ENCODE data around the gene SPAG6.
"Not testable (repeated sequence)": the region's sequence is repeated elsewhere in the genome, so short reads cannot be mapped to it uniquely, and the experiment has no call there.

SPAG6 gene

DNA sequence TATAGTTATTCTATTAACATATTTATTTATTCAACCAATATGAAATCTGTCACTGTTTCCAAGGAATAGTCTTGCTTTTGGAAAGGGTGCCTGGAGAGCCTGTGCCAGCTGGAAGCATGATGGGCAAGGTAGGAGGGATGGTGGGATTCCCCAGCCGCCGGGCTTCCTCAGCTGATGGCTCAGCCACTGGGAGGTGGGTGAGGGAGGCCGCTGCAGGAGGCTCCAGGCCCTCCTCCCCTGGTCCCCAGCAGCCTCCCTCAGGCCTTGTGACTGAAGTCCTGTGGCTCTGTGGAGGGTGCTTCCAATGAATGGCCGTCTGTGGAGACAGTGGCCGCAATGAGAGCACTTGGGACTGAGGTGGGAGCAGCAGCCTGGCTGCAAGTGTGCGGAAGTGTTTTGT lies 27.0 kb downstream of the SPAG6 start:
- DNase-seq (ENCODE audit: low read depth in 2 of 2): no peak

DNA sequence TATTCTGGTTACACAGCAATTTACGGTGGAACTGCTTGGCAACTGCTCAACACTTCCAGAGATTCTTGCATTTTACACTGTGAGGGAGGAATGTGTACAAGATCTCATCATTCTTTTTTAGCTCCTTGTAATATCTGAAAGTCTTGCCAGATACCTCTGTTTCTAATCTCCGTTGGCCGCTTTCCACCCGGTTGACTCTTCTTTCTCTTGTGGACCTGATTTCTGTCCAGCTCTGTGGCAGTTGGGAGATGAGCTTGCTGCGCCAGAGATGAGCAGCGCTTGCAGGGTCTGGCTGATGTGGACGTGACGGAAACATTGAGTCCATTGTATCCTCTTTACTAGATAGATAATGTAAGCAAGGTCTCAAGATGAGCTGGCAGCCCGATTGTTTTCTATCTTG lies 27.6 kb downstream of the SPAG6 start:
- no peak for DNase-seq (ENCODE audit: low read depth in 2 of 2)

DNA sequence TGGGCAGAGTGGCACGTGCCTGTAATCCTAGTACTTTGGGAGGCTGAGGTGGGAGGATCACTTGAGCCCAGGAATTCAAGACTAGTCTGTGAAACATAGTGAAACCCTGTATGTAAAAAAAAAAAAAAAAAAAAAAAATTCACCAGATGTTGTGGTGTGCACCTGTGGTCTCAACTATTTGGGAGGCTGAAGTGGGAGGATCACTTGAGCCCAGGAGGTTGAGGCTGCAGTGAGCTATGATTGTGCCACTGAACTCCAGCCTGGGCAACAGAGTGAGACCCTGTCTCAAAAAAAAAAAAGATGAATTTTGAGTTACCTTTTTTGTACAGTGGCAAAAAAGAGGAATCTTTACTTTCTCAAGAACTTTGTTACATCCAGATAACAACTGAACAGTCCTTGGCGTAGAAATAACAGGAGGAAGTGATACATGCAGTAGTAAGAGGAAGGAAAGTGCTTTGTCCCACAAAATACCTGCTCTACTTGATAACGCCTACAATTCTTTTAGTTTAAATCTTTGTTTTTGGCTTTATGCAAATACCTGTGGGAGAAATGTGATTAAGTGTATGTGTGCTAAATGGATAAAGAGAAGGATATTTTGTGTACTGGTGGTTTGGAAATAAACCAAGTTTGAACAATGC lies 29.3 kb downstream of the SPAG6 start:
- DNase-seq (ENCODE audit: low read depth in 2 of 2): no peak

DNA sequence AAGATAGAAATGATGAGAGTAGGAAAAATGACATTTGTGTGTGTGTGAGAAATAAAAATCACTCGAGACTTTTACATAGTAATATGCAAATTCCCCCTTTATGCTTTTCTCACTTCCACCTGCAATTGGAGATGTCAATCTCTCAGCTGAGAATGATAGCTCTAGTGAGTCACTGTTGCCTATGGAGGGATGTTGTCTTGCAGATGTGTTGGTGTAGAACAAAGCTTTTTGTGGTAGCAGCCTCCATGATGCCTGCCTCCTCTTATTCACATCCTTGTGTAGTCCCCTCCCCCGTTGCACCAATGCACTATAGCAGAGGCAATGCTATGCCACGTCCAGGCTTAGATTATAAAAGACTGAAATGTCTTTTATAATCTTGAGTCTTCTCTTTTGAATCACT lies 33.8 kb downstream of the SPAG6 start:
- DNase-seq (ENCODE audit: low read depth in 2 of 2): peak; percentile 20 to 34

DNA sequence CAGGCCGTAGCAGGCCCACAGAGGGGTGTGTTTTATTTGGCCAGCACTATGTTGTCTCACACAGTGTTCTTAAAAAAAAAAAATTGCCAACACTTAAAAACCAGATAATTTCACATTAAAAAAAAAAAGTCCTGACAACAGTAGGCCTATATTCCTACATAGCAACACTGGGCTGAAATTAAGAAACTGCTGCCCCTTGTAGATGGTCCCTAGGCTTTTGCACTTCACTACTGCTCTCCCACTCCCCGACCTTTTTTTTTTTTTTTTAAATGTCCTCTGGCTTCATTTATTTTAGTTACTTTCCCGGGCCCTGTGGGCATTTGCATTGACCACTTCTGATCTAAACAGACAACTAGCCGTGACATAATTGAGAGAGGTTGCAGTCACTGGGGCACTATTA lies 36.0 kb downstream of the SPAG6 start:
- DNase-seq (ENCODE audit: low read depth in 2 of 2): no peak

DNA sequence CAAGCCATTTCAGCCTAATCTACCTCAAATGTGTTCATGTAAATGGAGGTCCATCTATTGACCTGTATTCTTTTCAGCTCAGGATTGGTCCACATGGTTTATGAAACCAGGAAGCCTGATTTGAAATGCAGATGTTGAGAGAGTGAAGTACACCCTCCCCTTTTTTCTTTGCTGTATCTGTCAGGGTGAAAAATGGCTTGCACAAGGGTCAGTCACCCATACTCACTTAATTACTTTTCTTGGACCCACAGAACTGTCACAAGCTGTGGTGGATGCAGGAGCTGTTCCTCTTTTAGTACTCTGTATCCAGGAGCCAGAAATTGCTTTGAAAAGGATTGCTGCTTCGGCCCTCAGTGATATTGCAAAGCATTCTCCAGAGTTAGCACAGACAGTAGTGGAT lies 41.2 kb downstream of the SPAG6 start:
- no peak for DNase-seq (ENCODE audit: low read depth in 2 of 2)

DNA sequence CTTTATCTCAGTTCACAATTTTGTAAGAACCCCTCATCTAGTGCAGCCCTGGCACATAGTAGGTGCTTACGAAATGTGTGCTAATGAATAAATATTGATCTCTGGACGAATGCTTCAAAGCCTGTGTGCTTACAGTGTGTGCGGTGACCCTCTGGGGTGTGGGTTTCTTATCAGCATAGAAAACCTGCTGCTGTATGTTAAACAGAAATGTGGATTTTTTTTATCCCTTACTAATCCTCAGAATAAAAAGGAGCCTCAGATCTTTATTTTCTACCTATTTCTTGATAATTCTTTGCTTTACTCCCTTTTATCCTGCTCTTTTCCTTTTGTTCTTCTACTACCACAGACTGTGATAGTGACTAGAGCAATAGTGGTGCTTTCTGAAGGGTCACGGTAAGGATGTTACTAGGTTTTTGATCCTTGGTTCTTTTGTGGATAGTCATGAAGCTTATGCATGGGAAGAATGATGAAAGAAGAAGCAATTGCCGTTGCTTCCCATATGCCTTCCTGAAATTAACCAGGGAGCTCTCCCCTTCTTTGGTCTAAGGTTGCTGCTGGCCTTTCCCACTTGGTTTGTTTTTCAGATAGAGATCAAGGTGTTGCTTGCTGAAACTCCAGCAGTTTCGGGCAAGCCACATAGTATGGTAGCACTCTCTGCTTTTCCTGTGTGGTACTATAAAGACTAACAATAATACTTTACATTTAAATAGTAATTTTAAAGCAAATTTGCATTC lies 44.7 kb downstream of the SPAG6 start:
- DNase-seq (ENCODE audit: low read depth in 2 of 2): no peak

DNA sequence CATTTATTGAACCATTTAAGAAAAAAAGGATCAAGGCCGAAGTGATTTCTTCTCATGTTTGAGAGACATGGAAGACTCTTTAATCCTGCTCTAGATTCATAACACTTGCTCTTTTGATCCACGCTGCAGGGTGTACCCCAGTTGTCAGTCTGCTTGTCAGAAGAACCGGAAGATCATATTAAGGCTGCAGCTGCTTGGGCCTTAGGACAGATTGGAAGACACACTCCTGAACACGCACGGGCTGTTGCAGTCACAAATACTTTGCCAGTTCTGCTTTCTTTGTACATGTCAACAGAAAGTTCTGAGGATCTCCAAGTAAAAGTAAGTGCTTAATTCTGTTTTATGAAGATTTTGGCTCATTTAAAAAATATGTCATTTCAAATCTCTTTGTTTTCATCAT lies 46.3 kb downstream of the SPAG6 start:
- DNase-seq (ENCODE audit: low read depth in 2 of 2): no peak

DNA sequence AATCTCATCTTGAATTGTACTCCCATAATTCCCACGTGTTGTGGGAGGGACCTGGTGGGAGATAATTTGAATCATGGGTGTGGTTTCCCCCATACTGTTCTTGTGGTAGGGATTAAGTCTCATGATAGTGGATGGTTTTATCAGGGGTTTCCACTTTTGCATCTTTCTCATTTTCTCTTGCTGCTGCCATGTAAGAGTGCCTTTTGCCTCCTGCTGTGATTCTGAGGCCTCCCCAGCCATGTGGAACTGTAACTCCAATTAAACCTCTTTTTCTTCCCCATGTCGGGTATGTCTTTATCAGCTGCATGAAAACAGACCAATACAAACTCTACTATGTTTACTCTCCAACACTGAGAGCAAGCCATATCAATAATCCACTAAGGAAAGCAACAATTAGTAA lies 50.9 kb downstream of the SPAG6 start:
- not testable (repeated sequence) for DNase-seq (ENCODE audit: low read depth in 2 of 2)

DNA sequence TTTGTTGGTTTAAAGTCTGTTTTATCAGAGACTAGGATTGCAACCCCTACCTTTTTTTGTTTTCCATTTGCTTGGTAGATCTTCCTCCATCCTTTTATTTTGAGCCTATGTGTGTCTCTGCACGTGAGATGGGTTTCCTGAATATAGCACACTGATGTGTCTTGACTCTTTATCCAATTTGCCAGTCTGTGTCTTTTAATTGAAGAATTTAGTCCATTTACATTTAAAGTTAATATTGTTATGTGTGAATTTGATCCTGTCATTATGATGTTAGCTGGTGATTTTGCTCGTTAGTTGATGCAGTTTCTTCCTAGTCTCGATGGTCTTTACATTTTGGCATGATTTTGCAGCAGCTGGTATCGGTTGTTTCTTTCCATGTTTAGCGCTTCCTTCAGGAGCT lies 61.6 kb downstream of the SPAG6 start:
- DNase-seq (ENCODE audit: low read depth in 2 of 2): not testable (repeated sequence)

DNA sequence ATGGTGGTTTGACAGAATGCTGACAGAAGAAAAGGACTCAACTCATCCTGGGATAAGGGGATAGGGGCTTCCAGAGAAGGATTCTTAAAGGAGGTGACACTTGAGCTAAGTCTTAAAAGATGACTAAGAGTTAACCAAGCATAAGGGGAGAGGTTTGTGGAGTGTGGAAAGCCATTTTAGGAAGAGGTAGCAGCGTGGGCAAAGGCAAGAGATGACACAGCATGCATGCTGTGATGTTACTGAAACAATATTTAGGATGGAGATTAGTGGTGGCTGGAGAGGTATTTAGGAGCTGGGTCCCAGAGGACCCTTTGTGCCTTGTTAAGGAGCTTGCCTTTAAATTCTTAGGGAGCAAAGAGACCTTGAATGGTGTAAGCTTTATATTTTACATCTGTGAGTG lies 65.1 kb downstream of the SPAG6 start:
- DNase-seq (ENCODE audit: low read depth in 2 of 2): no peak

DNA sequence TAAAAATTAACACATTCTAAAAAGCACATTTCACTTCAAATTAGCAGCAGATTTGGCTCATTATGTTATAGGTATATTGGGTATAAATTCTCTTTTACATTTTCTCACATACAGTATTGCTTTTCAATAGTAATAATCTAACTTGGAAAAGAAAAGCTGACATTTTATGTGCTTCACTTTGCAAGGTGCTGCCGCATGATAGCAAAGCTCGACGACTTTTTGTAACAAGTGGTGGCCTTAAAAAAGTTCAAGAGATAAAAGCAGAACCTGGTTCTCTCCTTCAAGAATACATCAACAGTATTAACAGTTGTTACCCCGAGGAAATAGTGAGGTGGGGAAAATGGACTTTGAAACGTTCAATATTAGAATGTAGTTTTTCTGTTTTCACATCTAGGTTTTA lies 65.5 kb downstream of the SPAG6 start:
- no peak for DNase-seq (ENCODE audit: low read depth in 2 of 2)

DNA sequence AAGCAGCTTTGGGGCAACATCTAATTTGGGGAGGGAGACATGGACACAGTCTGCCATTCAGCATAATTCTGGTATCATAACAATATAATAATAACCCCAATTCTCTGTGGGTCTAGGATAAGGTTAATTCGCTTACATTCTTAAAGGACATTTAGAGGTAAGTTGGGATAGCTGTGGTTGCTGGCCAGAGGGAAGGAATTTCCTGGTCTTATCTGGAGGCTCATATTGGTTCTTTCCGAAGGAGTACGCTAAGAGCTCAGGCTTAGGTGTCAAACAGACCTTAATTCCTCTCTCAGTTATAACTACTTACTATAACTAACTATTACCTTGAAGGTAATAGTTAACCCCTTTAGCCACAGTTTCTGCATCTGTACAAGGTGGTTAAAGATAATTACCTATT lies 68.8 kb downstream of the SPAG6 start:
- no peak for DNase-seq (ENCODE audit: low read depth in 2 of 2)

DNA sequence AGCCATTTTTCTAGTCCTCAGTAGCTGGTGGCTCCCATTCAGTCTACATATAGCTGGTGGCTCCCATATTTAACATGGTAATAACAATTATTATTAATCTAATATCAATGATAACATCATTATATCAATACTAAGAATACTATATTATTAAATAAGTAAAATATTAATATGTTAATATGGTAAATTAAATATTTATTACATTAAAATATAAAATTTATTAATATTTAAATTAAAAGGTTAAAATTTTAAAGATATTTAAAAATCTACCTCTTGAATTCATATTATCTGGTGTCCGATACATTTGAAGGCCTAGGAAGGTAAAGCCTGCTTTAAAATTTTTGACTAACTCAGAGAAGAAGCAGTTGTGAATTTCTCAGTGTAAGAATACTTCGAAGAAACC lies 69.8 kb downstream of the SPAG6 start:
- DNase-seq (ENCODE audit: low read depth in 2 of 2): no peak

DNA sequence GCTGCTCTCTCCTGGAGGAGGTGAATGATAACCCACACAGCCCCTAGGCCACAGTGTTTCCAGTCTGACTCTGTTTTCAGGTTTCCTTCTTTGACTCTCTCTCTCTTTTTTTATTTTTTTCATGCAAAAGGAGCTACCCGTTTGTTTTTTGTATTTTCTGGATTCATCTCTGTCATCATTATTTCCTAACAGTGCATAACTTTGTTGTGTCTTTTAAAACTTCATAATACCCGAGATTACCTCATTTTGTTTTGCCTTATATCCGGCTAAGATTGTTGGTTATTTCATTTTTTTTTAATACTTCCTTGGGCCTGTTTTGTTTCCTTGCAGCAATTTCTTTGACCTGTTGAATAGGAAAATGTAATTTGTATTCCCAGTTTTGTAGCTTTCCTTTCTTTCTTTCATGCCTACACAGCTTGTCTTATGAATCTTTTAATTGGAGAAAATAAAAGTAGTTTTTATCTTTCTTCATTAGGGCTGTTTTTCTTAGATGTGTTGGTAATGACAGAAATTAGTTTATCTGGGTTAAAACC lies 72.5 kb downstream of the SPAG6 start:
- DNase-seq (ENCODE audit: low read depth in 2 of 2): no peak

DNA sequence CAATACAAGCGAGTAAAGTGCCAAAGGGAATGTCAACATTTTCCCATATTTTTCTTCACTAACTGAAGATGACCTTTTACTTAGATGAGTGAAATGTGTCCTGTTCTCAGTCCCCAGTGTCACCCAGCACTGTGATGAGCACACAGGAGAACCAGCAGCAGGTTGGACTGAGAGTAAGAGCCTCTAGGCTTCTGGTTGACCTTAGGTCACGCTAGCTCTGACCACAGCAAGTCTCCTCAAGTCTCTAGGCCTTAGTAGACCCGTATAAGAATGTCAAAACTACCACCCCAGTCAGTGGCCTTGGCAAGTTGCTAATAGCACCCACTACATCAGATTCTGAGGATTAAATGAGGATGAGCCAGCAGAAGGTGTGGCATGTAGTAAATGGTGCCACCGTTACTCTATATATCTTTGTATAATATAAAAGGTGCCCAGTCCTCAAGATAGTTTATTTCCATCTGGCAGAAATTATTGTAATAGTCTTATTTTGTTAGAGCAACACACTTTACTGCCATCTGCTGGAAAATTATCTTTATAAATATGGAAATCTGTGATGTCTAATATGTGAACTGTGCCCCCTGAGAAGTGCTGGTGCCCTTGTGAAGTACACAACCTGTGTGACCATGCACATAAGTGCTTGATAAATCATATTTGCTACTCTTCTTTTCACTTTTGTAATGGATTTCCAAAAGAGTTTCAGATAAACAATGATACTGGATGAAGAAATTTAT lies 75.7 kb downstream of the SPAG6 start:
- DNase-seq (ENCODE audit: low read depth in 2 of 2): no peak

DNA sequence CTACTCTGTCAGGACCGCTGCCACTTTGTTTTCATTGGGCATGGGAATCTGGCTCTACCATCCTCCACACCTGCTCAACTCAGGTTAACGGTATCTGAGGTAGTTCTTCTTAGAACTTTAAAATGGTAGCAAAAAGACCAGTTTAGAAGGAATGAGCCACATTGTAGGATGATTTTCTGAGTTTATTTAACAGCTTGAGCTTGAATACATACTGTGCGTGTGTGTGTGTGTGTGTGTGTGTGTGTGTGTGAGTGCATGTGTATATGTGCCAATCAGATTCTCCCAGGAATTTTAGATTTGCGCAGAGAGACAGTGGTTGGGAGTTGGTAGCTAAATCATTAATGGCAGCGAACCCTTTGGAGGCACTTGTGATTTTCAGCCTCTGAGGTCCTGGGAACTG lies 81.4 kb downstream of the SPAG6 start:
- no peak for DNase-seq (ENCODE audit: low read depth in 2 of 2)

DNA sequence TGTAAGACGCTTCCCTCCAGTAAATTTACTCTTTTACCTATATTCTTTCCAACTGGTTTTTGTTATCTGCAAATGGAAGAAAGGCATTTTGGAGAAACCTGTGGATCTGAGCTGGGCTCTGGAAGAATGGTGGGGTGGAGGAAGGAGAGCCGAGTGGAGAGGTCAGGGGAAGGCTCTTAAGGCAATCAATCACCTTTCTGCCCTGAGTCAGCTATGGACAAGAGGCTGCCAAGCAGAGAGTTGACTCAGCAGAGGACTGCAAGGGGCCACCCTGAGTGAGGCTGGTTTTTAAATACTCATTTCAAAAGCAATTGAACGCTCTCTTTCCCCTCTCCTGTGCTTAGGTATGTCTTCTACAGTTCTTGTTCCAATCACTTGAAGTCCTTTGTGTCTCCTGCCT lies 81.8 kb downstream of the SPAG6 start:
- DNase-seq (ENCODE audit: low read depth in 2 of 2): no peak

DNA sequence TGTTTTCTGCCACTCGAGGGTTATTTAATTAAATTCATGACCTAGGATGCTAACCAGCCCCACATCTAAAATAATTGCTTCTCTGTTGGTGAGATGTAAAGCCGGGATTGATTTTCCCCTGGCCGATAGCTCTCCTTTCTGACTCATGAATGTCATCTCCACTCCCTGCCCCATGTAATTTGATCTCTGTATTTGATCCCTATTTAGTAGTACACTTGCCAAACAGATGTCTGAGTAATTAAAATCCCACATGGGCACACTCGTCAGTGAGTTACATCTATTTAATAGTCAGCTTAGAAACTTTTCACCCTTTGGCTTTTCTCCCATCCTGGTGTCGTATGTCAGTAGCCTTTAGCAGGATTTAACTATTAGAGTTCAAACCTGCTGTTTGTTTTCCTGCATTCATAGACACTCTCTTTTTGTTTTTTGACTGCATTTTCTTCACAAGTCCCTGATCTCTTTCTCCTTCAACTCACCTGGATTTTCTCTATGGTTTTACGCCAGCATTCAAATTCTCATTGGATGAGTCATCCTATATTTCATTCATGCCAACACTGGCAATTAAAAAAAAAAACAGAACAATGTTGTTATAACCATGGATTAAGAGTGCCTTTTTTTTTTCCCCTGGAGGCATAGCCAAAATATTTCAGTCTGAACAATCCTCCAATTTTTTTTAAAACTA lies 82.7 kb downstream of the SPAG6 start:
- no peak for DNase-seq (ENCODE audit: low read depth in 2 of 2)

DNA sequence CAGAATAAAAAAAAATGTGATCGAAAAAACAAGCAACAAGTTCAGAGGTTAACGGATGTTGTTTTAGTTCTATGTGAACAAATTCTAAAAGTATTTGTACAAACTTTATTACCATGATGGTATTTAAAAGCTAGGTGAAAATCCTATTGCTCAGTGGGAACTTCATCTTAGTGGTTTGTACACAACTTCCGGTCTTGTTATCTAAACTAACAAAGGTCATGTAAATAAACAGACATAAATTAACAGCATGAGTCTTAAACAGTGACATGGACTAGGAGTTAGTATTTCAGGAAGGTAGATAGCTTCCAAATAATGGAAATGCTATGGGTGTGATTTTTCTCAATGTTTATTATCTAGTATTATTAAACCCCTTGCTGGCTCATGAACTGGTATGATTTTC lies 83.8 kb downstream of the SPAG6 start:
- DNase-seq (ENCODE audit: low read depth in 2 of 2): no peak

DNA sequence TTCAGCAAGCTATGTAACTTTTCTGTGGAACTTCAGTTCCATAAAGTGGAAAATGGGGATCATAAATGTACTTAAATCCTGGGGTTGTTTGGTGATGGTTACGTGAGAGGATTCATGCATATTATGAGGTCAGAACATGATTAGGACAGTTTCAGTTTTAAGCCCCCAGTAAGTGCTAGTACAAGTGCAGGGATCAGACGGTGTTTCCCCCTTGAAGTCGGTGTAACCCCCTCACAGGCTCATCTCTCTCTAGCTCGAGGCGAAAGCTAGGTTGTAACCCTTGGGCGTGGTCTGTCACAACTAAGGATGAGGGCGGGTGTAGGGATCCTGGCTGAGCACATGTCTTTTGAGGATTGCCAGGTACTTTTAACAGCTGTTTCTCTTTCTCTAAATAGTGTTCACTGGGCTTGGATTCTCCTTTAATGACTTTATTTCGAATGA lies 84.7 kb downstream of the SPAG6 start:
- no peak for DNase-seq (ENCODE audit: low read depth in 2 of 2)

DNA sequence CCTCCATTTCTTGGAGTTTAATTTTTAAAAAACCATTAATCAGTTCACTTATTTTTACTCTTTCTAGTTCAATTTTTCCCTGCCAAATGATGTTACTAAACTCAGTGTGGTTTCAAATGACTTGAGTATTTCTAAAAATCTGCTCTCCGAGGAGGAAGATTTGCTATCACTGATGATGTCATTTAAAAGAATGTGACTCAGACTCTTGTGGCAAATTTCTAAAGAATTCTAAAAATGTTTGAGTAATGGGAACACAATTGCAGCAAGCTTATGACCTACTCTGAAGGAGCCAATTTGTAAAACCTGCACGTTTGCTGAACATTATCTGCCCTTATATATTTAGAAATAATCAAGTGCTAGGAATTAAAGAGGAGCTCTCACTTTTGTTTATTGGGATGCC lies 88.6 kb downstream of the SPAG6 start:
- no peak for DNase-seq (ENCODE audit: low read depth in 2 of 2)

Data from stimulated activated CD8-positive, alpha-beta memory T cell treated with anti-CD3 and anti-CD28 coated beads, Interleukin-7, amount 100 ng/mL, for 4 hours (primary cell).